ENCODE data around the gene KHDC1L.

KHDC1L gene

GRCh38 chr6:73252703-73253102 lies 27.4 kb upstream of the KHDC1L start:
- Histone ChIP-seq H3K4me3 (ENCODE audit: low read depth, low read length) (no peak overlapping the region), H3K27me3 (no peaks in the 10 kb centered on the region), H3K4me1 (no peaks in the 10 kb centered on the region; the same call in none of the 2 replicates), H3K9me3 (no peaks in the 10 kb centered on the region), H3K36me3 (no peaks in the 10 kb centered on the region)
- no peak for DNase-seq
- TF ChIP-seq, protein P1, sequence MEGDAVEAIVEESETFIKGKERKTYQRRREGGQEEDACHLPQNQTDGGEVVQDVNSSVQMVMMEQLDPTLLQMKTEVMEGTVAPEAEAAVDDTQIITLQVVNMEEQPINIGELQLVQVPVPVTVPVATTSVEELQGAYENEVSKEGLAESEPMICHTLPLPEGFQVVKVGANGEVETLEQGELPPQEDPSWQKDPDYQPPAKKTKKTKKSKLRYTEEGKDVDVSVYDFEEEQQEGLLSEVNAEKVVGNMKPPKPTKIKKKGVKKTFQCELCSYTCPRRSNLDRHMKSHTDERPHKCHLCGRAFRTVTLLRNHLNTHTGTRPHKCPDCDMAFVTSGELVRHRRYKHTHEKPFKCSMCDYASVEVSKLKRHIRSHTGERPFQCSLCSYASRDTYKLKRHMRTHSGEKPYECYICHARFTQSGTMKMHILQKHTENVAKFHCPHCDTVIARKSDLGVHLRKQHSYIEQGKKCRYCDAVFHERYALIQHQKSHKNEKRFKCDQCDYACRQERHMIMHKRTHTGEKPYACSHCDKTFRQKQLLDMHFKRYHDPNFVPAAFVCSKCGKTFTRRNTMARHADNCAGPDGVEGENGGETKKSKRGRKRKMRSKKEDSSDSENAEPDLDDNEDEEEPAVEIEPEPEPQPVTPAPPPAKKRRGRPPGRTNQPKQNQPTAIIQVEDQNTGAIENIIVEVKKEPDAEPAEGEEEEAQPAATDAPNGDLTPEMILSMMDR (IDR thresholded peaks at IDR 0.05; ENCODE audit: low read depth, low read length), result no peak

DNA sequence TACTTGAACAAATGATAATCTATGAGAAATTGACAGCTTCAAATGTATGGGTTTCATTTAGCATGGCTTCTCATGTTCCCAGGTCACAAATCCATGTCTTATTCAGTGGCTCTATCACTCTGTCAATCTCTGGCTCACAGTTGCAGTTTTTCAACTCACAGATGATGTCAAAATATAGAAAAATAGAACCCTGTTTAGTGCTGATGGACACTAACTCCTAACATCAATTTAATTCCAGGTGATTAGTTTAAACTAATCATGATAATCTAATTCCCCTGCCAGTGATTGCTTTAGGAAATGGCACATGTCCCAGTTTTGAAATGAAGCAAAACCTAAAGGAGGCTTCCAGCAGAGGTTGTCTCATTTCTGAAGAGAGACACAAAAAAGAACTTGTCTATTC lies 24.7 kb upstream of the KHDC1L start:
- no peaks in the 10 kb centered on the region; the same call in none of the 2 replicates for H3K4me1 ChIP-seq
- no peak for DNase-seq

GRCh38 chr6:73248192-73248903 lies 23.1 kb upstream of the KHDC1L start:
- Histone ChIP-seq H3K9me3 (no peaks in the 10 kb centered on the region), H3K27me3 (peaks cover 23% of the 10 kb centered on the region), H3K4me1 (no peaks in the 10 kb centered on the region; the same call in none of the 2 replicates), H3K36me3 (no peaks in the 10 kb centered on the region), H3K4me3 (ENCODE audit: low read depth, low read length) (no peak overlapping the region)
- DNase-seq, result no peak
- TF ChIP-seq, protein P1 (IDR thresholded peaks at IDR 0.05; ENCODE audit: low read depth, low read length), result no peak

More for the DNA sequence above, 24.7 kb upstream of the KHDC1L start:
- Histone ChIP-seq H3K27me3 (peaks cover 18% of the 10 kb centered on the region), H3K9me3 (no peaks in the 10 kb centered on the region), H3K36me3 (no peaks in the 10 kb centered on the region), H3K4me3 (ENCODE audit: low read depth, low read length) (no peak overlapping the region)
- TF ChIP-seq, protein P1 (IDR thresholded peaks at IDR 0.05; ENCODE audit: low read depth, low read length), result no peak

- Histone ChIP-seq H3K9me3 (no peaks in the 10 kb centered on the region), H3K36me3 (no peaks in the 10 kb centered on the region), H3K4me3 (ENCODE audit: low read depth, low read length) (no peak overlapping the region), H3K4me1 (no peaks in the 10 kb centered on the region), H3K27me3 (peaks cover 19% of the 10 kb centered on the region)
- TF ChIP-seq, protein P1 (IDR thresholded peaks at IDR 0.05; ENCODE audit: low read depth, low read length), result no peak
- DNase-seq, result no peak
These were observed 16.7 kb upstream of the KHDC1L start for GRCh38 chr6:73242001-73242400.

GRCh38 chr6:73240730-73241129 lies 15.4 kb upstream of the KHDC1L start:
- Histone ChIP-seq H3K36me3 (no peaks in the 10 kb centered on the region), H3K9me3 (no peaks in the 10 kb centered on the region), H3K4me3 (ENCODE audit: low read depth, low read length) (no peak overlapping the region), H3K27me3 (peaks cover 12% of the 10 kb centered on the region), H3K4me1 (no peaks in the 10 kb centered on the region)
- DNase-seq, result no peak
- TF ChIP-seq, protein P1 (IDR thresholded peaks at IDR 0.05; ENCODE audit: low read depth, low read length), result no peak

GRCh38 chr6:73236144-73236750 lies 11.0 kb upstream of the KHDC1L start:
- TF ChIP-seq, protein P1 (IDR thresholded peaks at IDR 0.05; ENCODE audit: low read depth, low read length), result no peak
- Histone ChIP-seq H3K36me3 (no peaks in the 10 kb centered on the region), H3K4me1 (no peaks in the 10 kb centered on the region), H3K4me3 (ENCODE audit: low read depth, low read length) (no peak overlapping the region), H3K9me3 (no peaks in the 10 kb centered on the region; the same call in 1 of the 2 replicates), H3K27me3 (no peaks in the 10 kb centered on the region)
- DNase-seq, result no peak

Data from BE2C (cell line).